Ishikawa (cell line): Measurements from ENCODE around the gene GRID1.

ENCODE experiments used
- CEBPB ChIP-seq: IDR thresholded peaks from 2 replicates; pipeline ENCODE4 v1.6.1; 2012
- CREB1 ChIP-seq: IDR thresholded peaks from 2 replicates; pipeline ENCODE4 v1.6.1; 2012; ENCODE audit warnings: low read depth
- EGR1 ChIP-seq: IDR thresholded peaks from 2 replicates; pipeline ENCODE4 v1.6.1; 2012
- EP300 ChIP-seq: IDR thresholded peaks from 2 replicates; pipeline ENCODE4 v1.6.1; 2012; ENCODE audit warnings: borderline replicate concordance
- FOXM1 ChIP-seq: IDR thresholded peaks from 2 replicates; pipeline ENCODE4 v1.6.1; 2012; ENCODE audit warnings: low read depth, borderline replicate concordance
- MAX ChIP-seq: IDR thresholded peaks from 2 replicates; pipeline ENCODE4 v1.6.1; 2012
- NFIC ChIP-seq: IDR thresholded peaks from 2 replicates; pipeline ENCODE4 v1.6.1; 2012
- RAD21 ChIP-seq: IDR thresholded peaks from 2 replicates; pipeline ENCODE4 v1.6.1; 2012; ENCODE audit warnings: low read depth
- REST ChIP-seq: IDR thresholded peaks from 2 replicates; pipeline ENCODE4 v1.6.1; 2012; ENCODE audit warnings: low read depth, mild to moderate bottlenecking
- TAF1 ChIP-seq: IDR thresholded peaks from 2 replicates; pipeline ENCODE4 v1.6.1; 2012; ENCODE audit warnings: low read depth, mild to moderate bottlenecking
- TCF12 ChIP-seq: IDR thresholded peaks from 2 replicates; pipeline ENCODE4 v1.6.1; 2012; ENCODE audit warnings: low read depth
- TEAD4 ChIP-seq: IDR thresholded peaks from 2 replicates; pipeline ENCODE4 v1.6.1; 2012
- USF1 ChIP-seq: IDR thresholded peaks from 2 replicates; pipeline ENCODE4 v1.6.1; 2012
- YY1 ChIP-seq: IDR thresholded peaks from 2 replicates; pipeline ENCODE4 v1.6.1; 2012; ENCODE audit warnings: low read depth
- ZBTB7A ChIP-seq: IDR thresholded peaks from 2 replicates; pipeline ENCODE4 v1.6.1; 2012; ENCODE audit warnings: low read depth

GRID1 gene

GRCh38 chr10:86391986-86392722, 25.6 kb upstream of the GRID1 start:
- no peak for TF ChIP-seq EP300
- no peak for TF ChIP-seq MAX
- no peak for TF ChIP-seq RAD21
- TF ChIP-seq TEAD4: no peak
- no peak for TF ChIP-seq TCF12
- TF ChIP-seq CREB1: no peak
- TF ChIP-seq EGR1: no peak
- no peak for TF ChIP-seq ZBTB7A
- no peak for TF ChIP-seq REST
- TF ChIP-seq CEBPB: no peak
- no peak for TF ChIP-seq YY1
- TF ChIP-seq USF1: no peak
- no peak for TF ChIP-seq FOXM1
- no peak for TF ChIP-seq TAF1
- TF ChIP-seq NFIC: no peak

- no peak for TF ChIP-seq USF1
- TF ChIP-seq TAF1: no peak
- no peak for TF ChIP-seq REST
- no peak for TF ChIP-seq CREB1
- no peak for TF ChIP-seq YY1
- TF ChIP-seq ZBTB7A: no peak
- no peak for TF ChIP-seq FOXM1
- TF ChIP-seq NFIC: no peak
- no peak for TF ChIP-seq MAX
These were observed 24.7 kb upstream of the GRID1 start for GRCh38 chr10:86391236-86391840.

GRCh38 chr10:86390337-86391120, 23.9 kb upstream of the GRID1 start:
- TF ChIP-seq MAX: no peak
- no peak for TF ChIP-seq EP300
- TF ChIP-seq YY1: no peak

- TF ChIP-seq NFIC: no peak
- TF ChIP-seq CREB1: no peak
- no peak for TF ChIP-seq EP300
- no peak for TF ChIP-seq FOXM1
- TF ChIP-seq TEAD4: no peak
- TF ChIP-seq TAF1: no peak
- TF ChIP-seq ZBTB7A: no peak
- TF ChIP-seq USF1: no peak
- TF ChIP-seq TCF12: no peak
- TF ChIP-seq RAD21: no peak
- TF ChIP-seq MAX: no peak
- TF ChIP-seq REST: no peak
- no peak for TF ChIP-seq YY1
These were observed 23.0 kb upstream of the GRID1 start for GRCh38 chr10:86389441-86390193.
